GM04504 (cell line): ENCODE results near the gene DALRD3.

ENCODE experiments used
- DNase-seq: peaks from one replicate; pipeline ENCODE4 v3.0.0-alpha.2; 2012; ENCODE audit warnings: low read depth

Gene DALRD3

GRCh38 chr3:49005998-49006397, 12.4 kb downstream of the DALRD3 start:
- no peak for DNase-seq

DNA sequence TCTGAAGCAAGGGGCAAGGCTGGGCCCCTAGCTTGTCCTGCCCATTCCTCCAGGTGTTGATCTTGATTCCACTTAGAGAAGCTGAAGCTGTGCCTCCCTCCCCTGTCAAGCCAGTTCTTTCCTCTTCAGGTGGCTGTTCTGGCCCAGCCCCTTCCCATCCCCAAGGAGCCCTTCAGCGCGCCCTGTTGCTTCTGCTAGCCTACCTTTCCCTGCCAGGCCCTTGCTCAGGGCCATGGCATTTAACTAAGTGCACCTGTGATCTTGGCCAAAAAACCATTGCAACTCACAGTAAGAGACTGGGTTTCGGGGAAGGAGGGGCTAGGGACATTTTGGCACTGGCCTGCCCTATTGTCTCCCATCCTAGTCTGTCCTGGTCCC, 13.1 kb downstream of the DALRD3 start:
- DNase-seq: no peak

GRCh38 chr3:49004352-49005302, 13.8 kb downstream of the DALRD3 start:
- no peak for DNase-seq

DNA sequence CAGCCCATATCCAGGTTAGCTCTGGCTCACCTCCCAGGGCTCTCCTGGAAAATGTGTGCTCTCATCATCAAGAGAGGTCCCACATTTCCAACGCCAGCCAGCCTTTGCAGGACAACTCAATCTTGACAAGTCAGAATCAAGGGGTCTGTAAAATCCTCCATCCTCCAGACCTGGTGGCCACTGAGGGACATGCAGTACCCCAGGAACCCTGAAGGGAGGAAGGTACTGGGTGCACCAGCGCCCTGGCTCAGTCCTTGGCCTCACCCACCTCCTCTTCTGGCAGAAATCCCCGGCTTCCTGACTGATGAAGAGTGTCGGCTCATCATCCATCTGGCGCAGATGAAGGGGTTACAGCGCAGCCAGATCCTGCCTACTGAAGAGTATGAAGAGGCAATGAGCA, 17.2 kb downstream of the DALRD3 start:
- no peak for DNase-seq

DNA sequence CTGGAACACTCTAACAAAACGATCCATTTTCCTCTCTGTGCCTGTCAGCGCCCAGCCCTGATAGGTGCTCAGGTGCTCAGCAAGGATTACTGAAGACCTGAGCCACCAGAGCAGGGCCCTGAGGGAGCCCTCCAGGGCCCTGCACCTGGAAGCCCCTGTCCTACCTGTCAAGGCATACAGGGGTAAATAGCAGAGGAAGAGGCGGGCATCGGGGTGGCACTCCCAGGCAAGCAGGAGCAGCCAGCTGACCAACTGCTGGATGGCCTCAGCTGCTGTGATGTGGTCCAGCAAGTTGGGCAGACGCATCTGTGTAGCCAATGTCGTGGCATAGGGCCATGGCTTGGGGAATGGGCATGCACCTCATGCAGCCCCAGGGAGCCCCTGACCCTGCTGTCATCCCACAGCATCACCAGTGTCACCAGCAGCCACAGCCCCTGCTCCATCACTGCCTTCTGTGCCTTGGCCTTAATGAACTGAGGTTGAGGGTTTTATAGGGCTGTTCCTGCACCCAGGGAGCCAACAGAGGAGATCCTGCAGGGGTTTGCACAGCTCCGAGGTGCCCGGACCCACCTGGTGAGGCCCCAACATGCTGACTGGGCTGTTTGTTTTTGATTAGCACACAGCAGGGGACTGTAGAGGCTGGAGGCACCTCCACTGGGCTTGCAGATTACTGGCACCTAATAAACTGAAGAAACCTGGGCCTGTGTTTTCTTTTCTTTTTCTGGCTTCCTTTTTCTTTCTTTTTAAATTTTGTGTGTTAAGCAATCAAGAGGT, 19.1 kb downstream of the DALRD3 start:
- DNase-seq: no peak

DNA sequence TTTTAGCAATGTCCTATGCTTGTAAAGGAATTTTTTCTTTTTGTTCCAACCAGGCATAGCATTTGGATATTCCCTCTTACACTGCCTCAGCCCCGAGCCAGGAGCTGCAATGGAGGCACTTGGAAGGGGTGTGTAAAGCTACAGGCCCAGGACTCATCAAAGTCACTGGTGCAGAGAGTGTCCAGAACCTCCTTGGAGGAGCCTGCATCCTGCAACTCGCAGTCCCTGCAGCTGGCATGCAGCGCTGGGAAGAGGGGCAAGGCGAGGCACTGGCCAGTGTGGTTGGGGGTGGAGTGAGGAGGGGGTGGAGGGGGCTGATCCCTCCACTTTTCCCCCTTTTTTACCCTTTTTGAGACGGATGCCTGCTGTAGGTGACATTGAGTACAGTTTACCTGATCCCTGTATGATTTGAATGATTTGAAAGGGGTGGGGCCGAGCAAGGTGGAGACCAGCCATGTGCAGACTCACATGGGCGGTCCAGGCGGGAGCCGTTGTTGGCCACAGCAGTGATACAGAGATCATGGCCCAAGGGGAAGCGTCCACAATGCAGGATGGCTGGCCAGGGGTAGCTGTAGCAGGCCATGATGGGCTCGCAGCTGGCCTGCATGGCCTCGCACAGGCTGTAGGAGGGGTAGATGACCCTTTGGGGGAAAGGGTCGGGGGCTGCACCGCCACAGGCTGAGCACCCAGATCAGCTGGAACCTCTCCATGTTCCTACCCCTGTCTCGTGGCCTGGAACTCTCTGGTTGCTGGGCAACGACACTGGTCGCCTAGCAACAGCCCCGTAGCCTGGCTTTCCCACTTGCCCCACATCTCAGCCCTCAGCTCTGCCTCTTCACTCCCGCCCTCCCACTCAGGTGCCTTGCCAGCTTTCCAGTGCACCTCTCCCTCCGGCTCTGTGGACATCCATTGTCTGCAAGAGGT, 20.4 kb downstream of the DALRD3 start:
- no peak for DNase-seq

GRCh38 chr3:48997102-48997635, 21.2 kb downstream of the DALRD3 start:
- DNase-seq: no peak

DNA sequence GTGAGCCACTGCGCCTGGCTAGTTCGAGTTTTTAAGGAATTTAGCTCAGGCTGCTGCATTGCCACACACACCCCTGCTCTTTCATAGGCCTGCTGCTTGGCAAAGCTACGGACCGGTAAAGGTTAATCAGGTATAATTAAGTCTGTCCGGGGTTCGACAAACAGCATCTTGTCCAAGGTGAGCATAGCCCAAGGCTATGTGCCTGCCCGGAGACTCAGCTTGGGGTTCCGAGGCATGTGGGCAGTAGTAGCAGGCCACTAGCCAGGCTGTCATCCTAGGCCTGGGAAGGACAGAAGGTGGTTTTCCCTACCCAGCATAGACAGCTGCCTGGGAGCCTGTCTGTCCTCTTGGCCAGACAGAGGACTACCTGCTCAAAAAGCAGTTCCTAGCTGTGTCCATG, 21.7 kb downstream of the DALRD3 start:
- no peak for DNase-seq

DNA sequence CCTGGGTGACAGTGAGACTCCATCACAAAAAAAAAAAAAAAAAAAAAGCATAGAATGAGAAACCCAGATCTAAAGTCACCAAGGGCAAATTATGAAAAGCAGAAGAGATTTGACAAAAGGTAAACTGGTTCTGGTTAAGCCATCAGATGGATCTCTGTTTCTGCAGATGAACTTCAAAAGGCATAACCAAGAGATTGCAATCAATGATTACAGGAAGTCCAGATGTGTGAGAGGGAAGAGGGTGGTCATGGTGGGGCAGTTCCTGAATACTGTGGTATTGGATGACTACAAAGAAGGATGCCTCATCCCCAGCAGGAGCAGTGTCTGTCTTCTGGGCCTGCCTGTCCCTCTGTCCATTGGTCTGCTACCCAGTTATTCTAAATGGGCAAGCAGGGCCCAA, 24.5 kb downstream of the DALRD3 start:
- DNase-seq: no peak

DNA sequence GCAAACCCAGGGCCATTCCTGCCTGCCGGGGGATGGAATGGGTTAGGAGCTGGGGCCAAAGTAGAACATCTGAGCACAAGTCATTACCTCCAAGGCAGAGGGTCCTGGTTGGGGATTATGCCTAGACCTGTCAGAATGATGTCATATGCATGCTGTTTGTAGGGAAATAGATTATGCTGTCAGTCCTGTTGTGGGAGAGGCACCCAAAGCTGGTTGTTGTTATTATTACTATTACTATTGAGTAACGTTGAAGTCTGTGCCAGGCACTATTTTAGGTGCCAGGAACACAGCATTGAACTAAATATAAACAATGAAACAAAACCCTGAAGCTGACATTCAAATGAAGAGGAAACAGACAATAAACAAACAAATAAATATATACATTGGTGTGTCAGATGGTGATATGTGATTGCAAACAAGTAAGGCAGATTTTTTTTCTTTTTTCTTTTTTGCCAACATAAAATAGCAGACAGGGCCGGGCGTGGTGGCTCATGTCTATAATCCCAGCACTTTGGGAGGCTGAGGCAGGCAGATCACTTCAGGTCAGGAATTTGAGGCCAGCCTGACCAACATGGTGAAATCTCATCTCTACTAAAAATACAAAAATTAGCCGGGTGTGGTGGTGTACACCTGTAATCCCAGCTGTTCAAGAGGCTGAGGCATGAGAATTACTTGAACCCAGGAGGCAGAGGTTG, 26.4 kb downstream of the DALRD3 start:
- no peak for DNase-seq

- no peak for DNase-seq
Measured at GRCh38 chr3:48990636-48991469, 27.5 kb downstream of the DALRD3 start.

DNA sequence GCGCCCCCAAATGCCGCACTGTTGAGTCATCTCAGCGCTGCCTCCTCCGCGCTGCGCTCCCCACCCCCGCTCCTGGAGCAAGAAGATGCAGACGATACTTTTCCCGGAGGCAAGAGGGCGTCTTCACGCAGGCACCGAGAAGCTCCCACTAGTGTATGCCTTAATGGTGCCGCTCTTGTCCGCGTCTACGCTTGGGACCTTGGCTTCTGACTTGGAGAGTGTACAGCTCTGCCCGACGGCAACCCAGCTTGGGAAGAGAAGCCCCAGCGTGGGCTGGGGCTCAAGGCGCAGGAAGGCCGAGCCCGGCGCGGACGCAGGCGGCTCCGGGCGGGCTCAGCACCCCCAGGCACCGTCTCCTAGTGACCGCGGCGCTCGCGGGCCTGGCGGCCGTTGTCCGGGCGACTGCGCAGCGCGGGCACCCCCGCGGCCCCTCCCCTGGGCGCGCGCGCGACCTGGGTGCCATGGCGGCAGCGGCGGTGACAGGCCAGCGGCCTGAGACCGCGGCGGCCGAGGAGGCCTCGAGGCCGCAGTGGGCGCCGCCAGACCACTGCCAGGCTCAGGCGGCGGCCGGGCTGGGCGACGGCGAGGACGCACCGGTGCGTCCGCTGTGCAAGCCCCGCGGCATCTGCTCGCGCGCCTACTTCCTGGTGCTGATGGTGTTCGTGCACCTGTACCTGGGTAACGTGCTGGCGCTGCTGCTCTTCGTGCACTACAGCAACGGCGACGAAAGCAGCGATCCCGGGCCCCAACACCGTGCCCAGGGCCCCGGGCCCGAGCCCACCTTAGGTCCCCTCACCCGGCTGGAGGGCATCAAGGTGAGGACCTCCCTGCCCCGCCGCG, 28.4 kb downstream of the DALRD3 start, which contains the start of gene P4HTM:
P4HTM (plus strand) TSS at position 446 of the 840 bp plus-strand sequence; CDS start at position 462, 16 bp downstream.
- peak; percentile 80 for DNase-seq

DNA sequence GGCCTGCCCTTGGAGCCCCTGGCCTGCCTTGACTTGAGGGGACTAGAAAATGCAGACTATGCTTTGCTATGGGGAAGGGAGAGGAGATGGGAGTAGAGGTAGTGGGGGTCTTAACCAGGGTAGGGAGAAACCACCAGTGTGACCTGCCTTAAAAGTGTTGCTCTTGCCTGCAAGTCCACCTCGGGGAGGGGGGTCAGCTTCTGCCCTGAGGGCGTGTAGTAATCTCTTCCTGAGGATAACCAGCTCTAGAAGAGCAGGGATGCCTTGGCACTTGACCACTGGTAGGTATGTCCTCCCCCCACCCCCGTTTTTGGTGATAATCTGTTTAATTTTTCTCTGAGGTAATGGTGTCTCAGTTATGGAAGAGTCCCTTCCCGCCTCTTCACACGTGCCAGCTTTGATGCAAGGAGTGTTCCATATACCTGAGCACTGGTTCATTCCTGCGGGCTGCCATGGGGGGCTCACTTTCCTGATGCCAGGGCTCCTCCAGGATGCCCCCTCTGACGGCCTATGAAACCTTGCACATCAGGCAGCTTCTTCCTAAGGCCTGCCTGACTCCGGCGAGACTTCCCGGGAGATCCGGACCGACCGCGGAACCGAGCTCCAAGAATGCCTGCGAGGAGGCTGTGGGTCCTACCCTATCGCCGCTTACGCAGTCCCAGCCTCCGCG, 29.1 kb downstream of the DALRD3 start:
- DNase-seq: no peak

- no peak for DNase-seq
Measured at GRCh38 chr3:48985831-48986376, 32.5 kb downstream of the DALRD3 start.

GRCh38 chr3:48984663-48985062, 33.7 kb downstream of the DALRD3 start:
- DNase-seq: no peak

- no peak for DNase-seq
Measured at GRCh38 chr3:48983096-48983495, 35.3 kb downstream of the DALRD3 start.

GRCh38 chr3:48982686-48983085, 35.7 kb downstream of the DALRD3 start:
- DNase-seq: no peak

- no peak for DNase-seq
Measured at GRCh38 chr3:48982016-48982415, 36.4 kb downstream of the DALRD3 start.
